PC-9 (cell line): ENCODE data around the gene FGFR3. TPM values are rescaled to one million over a fixed set of nuclear protein-coding genes. Genes with fewer than 3 reads are reported as not detected.

Source experiments
- total RNA-seq: library from RNA; stranded (reverse); gene quantifications from 2 replicates; pipeline ENCODE4 v1.2.3, GENCODE V29; 2021

The FGFR3 gene
- total RNA-seq, 1 experiment from 2014 or later: 8.2 TPM

Other genes with a start within 250 kb of the FGFR3 start
- gene FAM53A, start 109.0 kb upstream of the FGFR3 start, total RNA-seq: 4.0 and 6.7 TPM in 2 replicates
- 61.7 and 63.4 TPM in 2 replicates for gene SLBP, start 81.0 kb upstream of the FGFR3 start, total RNA-seq
- 41.2 and 52.5 TPM in 2 replicates for gene TMEM129, start 72.0 kb upstream of the FGFR3 start, total RNA-seq
- gene TACC3, start 71.8 kb upstream of the FGFR3 start, total RNA-seq: 134 TPM in 2 replicates
- gene LETM1, start 62.9 kb downstream of the FGFR3 start, total RNA-seq: 44.5 and 58.9 TPM in 2 replicates
- gene NSD2, start 78.1 kb downstream of the FGFR3 start, total RNA-seq: 176 and 186 TPM in 2 replicates
- 52.4 and 70.1 TPM in 2 replicates for gene NELFA, start 215.7 kb downstream of the FGFR3 start, total RNA-seq